CD4-positive, alpha-beta T cell treated with Interleukin-4 for 1 hour (primary cell): Measurements from ENCODE around the gene ADGRB2.

Experiments used
- DNase-seq, 2 donors: peaks; one replicate each; pipeline ENCODE4 v3.0.0-alpha.2; 2020 to 2022

Gene ADGRB2

DNA sequence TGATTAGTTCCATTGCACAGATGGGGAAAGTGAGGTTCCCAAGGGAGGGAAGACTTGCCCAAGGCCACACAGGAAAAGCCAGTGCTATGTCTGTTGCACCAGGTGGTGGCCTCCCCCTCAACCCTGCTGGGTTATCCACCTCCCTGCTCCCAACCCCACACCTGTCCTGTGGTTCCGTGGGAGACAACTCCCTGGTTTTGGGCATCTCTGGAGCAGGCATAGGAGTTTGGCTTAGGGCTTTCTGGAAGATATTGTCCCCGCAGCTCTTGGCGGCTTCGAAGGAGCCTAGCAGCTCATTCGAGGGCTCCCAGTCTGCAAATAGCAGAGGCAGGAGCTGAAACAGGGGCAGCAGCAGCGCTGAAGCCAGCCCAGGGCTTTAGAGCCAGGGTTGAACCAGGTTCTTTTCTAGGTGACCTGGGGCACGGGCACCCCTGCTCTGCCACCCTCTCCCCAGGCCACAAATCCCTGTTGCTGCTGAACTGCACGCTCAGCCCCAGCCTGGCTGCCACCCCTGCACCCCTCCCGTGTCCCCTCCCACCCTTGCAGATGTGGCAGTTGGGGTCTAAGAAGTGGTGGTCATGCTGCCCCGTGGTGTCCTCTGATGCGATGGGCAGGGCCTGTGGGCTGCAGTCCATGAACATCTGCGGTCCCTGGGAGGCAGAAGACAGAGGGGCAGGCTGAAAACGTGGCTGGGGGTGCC lies 29.6 kb upstream of the ADGRB2 start:
- no peak for DNase-seq

DNA sequence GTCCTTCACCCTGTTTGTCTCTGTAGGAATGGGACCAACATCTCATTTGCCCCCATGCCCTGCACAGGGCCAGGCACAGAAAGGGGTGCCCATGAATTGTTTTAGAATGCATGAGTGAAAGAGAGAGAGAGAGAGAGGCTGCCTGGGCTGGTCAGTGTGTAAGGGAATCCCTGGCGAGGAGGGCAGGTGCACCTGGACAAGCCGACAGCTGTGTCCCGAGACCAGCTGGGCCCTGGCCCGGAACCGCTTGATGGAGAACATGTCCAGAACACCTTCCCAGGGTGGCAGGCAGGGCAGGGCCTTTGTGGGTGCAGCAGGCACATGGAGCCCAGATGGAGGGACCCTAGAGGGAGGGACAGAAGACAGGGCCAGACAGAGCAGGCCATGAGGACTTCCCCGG lies 28.9 kb upstream of the ADGRB2 start:
- DNase-seq: no peak

DNA sequence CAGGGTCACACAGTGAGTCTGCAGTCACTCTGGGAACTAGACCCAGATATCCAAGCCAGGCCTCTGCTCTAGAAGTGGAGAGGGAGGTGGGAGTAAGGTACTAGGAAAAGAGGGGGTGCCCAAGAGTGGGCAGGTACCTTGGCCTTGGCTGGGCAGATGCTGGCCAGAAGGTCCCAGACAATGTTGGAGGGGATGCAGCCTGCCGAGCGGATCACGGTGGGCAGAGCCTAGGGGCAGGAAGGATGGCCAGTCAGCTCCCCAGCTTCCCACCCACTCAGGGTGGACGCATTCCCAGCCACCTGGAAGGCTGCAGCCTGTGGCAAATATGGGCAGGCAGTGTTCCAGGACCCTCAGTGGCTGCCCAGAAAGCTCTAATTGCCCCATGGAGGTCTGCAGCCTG lies 28.4 kb upstream of the ADGRB2 start:
- no peak for DNase-seq

DNA sequence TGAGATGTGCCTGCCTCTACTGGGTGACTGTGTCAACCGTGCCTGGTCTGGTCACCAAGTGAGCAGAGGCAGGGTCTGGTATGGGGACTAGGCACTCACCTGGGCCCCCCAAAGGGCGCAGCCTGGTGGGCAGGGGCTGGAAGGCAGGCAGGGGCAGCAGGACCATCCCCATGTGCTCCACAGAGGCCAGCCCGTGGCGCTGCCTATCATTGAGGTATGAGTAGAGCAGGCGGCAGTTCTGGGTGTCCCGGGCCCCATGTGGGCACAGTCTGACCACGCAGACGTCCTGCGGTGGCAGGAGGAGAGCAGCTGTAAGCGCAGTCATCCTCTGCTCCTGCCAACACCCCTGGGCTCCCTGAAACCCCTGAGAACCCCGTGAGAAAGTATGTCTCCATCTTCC lies 28.0 kb upstream of the ADGRB2 start:
- DNase-seq: no peak

DNA sequence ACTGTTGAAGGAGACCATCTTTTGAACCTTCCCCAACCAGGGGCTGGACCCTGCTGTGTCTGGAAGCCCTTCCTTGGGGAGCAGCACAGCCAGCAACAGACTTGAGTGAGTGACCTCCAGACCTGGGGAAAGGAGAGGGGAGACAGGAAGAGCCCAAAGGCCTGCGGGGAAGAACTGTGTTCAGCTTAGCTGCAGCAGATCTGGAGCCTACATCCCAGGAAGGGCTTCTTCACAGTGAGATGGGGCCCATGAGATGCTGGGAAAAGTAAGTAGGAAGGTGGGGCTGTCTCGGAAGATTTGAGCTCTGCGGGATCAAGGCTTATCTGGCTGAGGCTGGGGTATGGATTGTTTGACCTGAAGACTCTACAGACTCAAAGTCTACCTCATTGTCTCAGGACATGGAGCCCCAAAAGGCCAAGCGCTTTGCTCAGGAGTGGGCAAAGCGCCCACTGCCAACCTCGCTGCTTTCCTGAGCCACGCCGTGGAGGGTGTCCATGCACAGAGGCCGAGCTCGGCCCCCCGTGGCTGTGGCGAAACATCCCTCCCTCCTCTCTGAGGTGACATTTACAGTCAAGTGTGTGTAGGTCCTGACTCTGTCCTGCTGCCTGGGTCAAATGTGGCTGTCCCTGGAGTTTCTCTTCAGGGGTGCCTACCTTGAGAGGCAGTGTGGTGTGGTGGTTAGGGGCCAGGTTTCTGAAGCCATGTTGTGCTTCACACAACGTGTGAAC lies 27.2 kb upstream of the ADGRB2 start:
- DNase-seq: no peak

DNA sequence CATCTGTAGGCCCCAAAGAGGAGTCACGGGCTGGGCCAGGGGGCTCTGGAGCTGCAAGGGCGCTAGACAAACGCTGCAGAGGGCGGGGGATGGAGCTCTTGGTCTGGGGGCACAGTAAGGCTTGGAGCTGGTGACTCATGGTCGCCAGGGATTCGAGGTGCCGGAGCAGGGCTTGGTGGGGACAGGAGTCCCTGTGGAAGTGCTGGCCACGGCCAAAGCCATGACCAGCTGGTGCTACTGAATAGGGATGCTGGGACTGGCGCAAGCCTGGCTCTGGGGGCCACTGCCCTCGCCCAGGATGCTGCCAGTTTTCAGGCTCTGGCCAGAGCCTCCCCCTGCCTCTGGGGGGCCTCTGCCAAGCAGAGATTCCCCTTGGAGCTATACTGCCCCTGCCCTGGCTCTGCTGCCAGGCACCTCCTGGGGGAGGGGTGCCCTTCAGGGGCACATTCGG lies 26.5 kb upstream of the ADGRB2 start:
- no peak for DNase-seq

DNA sequence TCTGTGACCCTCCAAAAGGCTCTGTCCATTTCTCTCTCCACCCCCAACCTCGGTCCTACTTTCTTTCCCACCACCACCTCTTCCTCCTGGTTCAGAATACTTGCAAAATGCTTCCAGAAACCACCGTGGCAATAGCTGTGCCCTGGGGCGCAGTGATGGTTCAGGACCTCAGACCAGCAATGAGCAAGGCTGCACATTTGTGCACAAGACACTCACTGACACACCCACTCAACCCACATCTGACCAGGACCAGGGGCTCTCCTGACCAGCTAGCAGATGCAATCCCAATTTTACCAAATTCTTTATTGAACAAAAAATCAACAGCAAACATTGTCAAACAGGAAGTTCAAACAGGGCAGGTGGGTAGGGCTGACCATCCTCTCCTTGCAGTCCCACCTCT lies 26.0 kb upstream of the ADGRB2 start:
- no peak for DNase-seq

DNA sequence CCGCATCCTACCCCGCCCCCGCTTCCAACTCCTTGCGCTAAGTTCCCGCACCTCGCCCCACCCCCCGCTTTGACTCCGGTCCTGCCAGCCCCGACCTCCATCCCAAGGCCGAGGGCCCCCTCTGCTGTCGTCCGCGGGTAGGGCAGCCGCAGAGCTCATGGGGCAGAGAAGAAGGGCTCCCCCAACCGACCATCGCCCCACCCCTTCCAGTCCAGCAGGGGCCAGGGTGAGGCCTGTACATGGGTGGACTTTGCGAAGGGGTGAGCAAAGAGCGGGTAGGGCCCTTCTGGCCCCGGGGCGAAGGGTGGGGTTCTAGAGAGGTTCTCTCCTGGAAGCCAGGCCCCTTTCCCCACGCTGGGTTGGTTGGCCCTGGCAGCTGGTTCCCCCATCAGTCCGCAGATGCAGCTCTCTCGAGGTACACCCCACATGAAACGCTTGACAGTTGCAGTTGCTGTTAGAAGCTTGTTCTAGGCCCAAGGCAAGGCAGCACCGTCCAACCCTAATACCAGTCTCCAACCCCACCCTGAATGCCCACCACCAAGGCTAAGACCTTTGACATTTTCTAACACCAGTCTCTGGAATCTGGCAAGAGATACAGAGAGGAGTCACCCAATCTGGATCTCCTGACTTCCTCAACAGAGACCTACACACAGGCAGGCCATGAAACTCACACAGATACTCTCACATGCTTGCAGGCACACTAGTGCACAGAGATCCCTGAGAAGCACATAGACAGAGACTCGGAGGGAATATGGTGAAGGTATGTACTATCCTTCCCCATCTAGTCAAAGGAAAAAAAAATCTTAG lies 25.3 kb upstream of the ADGRB2 start:
- DNase-seq: peak; percentile 93 to 94

DNA sequence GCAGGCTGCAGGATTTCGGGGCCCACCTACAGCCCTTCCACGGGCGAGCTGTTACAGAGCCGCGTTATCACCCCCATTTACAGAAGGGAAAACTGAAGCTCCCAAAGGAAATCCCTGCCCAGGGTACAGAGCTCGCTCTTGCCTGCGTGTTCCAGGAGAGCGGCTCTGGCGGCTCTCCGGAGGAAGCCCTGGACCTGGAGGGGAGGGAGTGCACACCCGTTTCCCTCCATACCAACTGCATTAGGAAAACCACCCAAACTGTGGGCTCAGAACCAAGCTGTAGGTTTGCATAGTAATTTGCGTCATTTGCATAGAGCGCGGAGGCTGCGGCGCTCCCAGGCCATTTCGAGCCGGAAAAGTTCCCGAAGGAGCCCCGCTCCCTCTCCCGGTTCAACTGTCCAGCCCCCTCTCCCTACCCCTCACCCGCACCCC lies 24.7 kb upstream of the ADGRB2 start:
- DNase-seq: no peak

DNA sequence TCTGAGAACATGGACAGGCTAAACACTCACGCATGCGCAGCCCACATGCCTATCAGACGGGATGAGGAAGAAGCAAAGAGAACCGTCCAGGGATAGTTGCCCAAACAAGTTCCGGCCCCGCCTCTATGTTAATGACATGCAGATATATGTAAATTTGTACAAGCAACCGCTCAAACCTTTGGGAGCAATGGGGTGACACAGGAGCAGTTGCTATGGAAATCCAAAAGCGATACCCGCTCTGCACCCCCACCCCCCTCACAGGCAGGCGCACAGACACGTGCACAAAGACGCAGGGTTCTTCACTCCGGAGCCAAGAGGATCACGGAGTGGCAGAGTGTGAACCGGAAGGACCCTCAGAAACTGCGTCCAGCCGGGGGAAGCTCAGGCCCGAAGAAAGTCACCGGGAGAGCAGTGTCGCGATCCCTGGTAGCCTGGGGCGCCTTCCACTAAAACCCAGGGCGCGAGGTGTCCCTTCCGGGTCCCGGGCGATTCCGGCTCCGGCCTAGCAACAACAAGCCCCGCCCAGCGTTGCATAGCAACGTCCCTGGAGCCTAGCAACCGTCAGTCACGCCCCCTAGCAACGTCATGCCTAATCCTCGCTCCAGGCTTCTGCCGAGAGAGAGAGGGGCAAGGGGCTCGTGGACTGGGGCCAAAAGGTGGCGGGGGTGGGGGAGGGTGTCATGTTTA lies 24.1 kb upstream of the ADGRB2 start:
- peak; percentile 92 for DNase-seq

DNA sequence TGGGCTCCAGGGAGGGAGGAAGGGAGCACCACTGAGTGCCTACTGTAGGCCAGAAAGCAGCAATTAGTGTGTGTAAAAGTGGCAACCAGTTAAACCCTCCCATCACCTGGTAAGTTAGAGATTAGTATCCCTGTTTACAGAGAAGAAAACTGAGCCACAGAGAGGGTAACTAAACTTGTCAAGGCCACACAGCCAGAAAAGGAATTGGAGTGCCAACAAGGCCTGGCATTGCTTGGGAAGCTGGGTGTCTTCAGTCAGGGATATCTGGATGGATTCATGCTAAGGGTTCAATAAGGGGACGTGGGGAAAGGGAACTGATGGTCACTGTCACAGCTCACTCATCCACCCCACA lies 23.6 kb upstream of the ADGRB2 start:
- no peak for DNase-seq

DNA sequence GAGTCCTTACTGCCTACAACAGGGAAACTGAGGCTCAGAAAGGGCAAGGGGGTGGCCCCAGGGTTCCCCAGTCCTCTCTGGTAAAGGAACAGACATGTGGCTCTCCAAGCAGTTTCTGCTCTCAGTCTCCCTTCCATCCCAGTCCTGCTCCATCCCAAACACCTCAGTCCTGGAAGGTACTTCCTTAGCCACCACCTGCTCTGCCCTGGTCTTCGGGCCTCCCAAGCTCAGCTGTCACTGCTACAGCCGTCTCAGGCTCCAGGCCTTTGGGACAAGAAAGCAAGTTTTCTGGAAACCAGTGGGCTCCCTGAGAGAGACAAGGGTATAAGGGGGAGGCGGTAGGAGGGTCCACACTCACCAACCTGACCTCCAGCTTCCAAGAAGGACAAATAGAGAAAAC lies 23.1 kb upstream of the ADGRB2 start:
- DNase-seq: peak in 1 of 2 donors; percentile 6

DNA sequence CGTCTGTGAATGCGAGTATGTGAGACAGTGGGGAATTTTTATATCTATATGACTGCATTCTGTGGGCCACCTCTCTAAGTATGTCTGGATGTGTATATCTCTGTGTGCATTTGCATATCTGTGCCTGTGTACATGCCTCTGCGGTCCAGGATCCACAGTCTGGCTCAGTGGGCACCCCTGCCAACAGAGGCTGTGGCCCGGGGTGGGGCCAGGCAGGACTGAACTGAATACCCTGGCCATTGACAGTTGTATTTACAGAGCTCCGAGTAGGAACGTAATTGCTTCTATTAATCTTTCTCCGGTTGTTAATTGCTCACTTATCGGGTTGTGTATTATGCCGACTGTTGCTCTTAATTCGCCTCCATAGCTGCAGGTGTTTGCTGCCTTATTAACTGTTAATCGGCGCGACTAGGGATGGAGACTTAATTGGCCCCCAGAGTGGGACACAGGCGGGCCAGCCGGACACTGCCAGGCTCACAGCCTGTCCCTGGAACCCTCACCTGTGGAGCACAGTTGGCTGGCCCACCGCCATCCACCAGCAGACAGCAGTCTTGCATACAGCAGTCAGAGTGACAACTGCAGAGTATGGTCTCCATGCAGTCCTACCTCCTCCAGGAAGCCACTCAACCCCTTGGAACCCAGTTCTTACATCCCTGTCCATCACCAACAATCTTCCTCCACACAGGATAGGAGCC lies 22.4 kb upstream of the ADGRB2 start:
- peak in 1 of 2 donors; percentile 8 for DNase-seq

DNA sequence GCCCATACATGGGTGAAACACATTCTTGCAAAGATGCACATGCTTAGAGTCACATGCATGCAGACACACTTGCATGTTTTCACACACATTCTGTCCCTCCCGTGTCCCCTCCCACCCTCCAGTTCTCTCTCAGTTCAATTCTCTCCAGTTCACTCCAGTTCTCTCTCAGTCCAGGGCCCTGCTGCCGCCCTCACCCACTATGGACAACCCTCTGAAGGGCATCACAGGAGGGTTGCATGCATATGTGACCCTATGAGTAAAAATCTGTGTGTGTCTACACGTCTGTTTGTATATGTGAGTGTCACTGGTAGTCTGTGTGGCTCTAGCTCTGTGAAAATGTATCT lies 21.8 kb upstream of the ADGRB2 start:
- DNase-seq: peak in 1 of 2 donors; percentile 9

DNA sequence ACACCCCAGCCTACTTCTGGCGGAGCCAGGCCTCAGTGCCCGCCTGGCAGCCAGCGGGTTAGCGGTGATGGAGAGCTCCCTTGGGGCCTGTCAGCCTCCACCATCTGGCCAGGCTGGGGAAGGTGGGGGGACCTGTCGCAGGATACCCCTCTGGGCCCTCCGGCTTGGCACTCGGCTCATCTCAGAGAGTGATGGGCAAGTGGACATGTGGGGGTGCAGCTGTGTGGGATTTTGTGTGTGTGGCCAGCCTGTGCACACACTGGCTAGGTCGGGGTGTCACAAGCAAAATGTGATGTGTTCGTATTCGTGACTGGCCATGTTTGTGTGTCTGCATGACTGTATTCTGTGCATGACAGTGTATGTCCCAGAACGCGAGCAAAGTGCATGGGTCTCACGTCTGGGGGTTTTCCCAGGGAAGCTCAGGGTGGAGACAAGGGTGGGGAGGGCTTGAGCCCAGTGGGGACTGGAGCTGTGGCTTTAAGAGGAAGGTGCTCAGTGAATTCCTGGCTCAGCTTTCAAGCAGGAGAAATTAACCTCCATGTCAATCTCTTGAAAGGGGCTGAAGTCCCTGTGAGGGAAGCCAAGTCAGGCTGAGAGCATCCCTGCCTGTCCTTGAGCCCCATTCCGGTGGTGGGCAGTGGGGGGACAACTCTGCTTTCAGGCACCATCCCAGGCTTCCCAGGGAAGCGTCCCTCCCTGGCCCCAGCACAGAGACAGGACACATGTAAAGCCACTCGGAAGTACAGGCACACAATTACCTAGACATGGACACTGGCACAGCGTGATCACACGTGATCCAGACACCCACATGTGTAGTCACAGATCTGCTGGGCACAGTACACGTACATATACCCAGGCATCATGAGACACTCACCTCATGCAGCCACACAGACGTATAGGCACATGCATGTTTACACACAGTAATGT lies 21.1 kb upstream of the ADGRB2 start:
- peak in 1 of 2 donors; percentile 62 for DNase-seq

DNA sequence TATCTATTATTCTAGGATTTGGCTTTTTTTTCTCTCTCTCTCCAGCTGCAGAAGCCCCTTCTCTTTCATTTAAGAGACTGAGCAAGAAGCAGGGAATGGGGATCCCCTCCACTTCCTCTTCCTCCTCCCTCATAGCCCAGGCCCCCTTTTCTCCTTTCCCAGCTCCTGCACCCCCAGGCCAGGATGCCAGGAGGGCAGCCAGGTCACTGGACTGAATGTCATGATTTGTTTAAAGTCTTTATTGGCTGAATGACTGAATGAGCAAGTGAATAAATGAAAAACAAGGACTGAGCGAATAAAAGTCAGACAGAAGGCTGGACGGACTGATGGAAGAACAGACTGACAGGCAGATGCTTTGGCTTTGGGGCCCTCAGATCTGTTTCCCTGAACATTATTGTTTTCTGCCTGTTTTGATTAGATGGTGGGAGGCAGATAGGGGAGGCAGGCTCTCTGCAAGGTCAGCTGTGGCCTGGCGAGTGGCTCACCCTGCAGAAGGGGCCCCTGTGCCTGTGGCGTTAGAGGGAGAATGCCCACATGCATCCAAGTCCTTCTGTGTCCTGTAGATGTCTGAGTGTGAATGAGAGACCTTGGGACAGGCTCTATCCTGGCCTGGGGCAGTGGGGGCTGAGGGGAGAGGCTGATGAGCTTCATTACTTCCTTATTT lies 20.3 kb upstream of the ADGRB2 start:
- no peak for DNase-seq

DNA sequence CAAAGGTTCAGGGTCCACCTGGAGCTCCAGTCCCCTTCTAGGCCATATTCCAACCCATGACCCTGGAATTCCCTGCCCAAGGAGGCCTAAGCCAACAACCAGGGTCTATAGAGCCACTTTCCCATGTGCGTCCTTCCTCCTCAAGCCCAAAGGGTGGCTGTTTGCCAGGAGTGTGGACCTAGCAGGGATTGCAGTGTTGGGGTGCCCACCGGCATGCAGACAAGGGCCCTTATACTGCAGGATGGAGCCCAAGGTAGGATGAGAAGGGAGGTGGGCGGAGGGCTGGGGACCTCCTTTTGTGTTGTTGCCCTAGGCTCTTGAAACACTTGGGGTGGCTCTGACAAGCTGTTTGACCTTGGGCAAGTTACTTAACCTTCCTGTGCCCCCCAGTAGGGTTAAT lies 19.7 kb upstream of the ADGRB2 start:
- DNase-seq: no peak

DNA sequence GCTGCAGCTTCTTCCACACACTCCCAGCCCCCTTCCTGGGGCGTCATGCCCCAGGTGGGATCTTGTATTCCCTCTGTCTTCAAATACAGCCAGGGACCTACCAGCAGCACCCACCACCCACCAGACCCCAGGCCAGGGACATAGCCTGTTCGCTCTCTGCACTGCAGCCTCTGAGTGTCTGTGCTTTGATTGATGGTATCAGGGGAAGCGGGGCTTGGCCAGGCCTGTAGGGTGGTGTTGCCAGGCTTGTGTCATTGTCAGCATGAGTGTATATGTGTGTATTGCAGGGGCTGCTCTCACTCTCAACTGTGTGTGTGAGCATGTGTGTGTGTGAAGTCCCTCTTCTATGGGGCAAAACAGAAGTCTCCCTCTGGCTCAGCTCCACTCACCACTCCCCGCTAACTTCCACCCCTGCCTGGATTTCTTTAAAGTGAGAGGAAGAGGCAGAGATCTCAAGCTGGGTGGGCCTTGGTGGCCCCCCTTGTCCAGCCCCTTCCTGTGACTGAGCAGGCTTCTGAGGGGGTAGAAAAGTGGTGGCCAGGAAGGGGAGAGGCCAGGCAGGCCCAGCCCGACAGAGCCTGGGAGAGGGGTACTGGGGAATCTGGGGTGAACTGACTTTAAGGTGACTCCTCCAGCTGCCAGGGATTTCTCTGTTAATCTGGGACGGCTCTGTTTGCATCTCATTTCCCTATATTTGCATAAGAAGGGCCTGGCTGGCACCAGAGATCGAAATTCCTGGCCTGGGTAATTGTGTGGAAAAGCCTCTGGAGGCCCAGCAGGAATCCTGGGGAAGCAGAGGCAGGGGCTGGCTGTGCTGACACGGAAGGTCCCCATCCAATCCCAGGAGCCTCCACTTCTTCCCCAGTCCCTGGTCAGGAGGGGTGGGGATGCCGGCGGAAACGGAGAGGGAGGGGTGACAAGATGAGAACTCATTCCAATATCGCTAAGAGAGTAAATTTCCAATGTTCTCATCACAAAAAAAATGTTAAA lies 18.6 kb upstream of the ADGRB2 start:
- no peak for DNase-seq

DNA sequence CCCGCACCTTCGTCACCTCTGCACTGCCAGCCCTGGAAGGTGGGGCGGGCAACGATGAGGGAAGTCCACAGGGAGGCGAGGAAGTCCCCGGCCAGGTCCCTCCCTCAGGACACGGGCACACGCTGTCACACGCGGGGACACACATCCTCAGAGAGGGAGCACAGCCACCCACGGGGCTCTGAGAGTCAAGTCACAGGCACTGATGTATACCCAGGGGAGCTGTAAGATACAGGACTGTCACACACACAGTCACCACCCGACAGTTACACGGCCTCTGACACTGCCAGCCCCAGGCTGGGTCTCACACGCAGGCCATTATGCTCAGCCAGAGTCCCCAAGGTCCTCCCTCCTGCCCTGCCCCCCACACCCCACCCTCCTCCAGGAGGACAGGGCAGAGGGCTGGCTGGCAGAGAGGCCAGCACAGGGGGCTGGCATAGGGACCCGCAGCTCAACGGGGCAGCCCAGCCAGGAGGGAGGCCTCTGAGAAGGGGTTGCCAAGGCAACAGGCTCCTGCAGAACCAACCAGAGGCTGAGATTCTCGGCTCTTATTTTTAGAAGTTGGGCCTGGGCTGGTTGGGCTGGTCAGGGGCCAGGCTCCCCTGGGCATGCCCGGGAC lies 17.7 kb upstream of the ADGRB2 start:
- no peak for DNase-seq
